Measurements from ENCODE around the gene TLCD1.

Gene TLCD1, protein sequence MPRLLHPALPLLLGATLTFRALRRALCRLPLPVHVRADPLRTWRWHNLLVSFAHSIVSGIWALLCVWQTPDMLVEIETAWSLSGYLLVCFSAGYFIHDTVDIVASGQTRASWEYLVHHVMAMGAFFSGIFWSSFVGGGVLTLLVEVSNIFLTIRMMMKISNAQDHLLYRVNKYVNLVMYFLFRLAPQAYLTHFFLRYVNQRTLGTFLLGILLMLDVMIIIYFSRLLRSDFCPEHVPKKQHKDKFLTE

GRCh38 chr17:28726226-28726626 lies at the start of gene TLCD1:
TLCD1 (minus strand) TSS chr17:28726233; CDS start chr17:28726097, 136 bp downstream.
- peak within 1 kb of the TSS; percentile 64 for H2AFZ ChIP-seq (ENCODE audit: low read depth, low read length)
- no peaks in the 10 kb centered on the region for H3K9me3 ChIP-seq (ENCODE audit: low read length)
- peak within 1 kb of the TSS; percentile 93 for H3K4me3 ChIP-seq (ENCODE audit: low read length)
- peaks cover 32% of the 10 kb centered on the region for H3K36me3 ChIP-seq (ENCODE audit: insufficient read depth, low read length)
- H3K4me1 ChIP-seq (ENCODE audit: insufficient read depth, low read length): peaks cover 53% of the 10 kb centered on the region
- H3K27me3 ChIP-seq (ENCODE audit: insufficient read depth, low read length): no peaks in the 10 kb centered on the region

- H3K4me1 ChIP-seq (ENCODE audit: insufficient read depth, low read length): peaks cover 3% of the 10 kb centered on the region
- no peak overlapping the region for H2AFZ ChIP-seq (ENCODE audit: low read depth, low read length)
- no peaks in the 10 kb centered on the region for H3K27me3 ChIP-seq (ENCODE audit: insufficient read depth, low read length)
- no peaks in the 10 kb centered on the region for H3K9me3 ChIP-seq (ENCODE audit: low read length)
- no peaks in the 10 kb centered on the region for H3K36me3 ChIP-seq (ENCODE audit: insufficient read depth, low read length)
- no peak overlapping the region for H3K4me3 ChIP-seq (ENCODE audit: low read length)
These were observed 48.2 kb upstream of the TLCD1 start for GRCh38 chr17:28774206-28774605.

DNA sequence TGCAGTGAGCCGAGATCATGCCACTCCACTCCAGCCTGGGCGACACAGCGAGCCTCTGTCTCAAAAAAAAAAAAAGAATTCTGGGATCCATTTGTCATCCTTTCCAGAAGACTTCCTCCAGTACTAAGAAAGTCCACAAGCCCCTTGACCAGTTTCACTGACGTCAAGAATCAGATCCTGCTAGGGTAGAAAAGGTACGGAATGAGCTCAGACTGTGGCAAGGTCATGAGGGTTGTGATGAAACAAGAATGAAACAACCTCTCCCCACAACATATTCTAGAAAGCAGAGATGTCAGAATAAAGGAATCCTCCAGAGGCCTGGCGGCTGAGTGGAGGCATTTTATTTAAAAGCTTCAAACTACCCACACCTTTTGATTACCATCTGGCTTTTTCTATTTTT lies 47.7 kb upstream of the TLCD1 start:
- no peak overlapping the region for H2AFZ ChIP-seq (ENCODE audit: low read depth, low read length)
- no peaks in the 10 kb centered on the region for H3K27me3 ChIP-seq (ENCODE audit: insufficient read depth, low read length)
- peaks cover 3% of the 10 kb centered on the region for H3K4me1 ChIP-seq (ENCODE audit: insufficient read depth, low read length)
- H3K4me3 ChIP-seq (ENCODE audit: low read length): no peak overlapping the region
- no peaks in the 10 kb centered on the region for H3K9me3 ChIP-seq (ENCODE audit: low read length)
- no peaks in the 10 kb centered on the region for H3K36me3 ChIP-seq (ENCODE audit: insufficient read depth, low read length)

DNA sequence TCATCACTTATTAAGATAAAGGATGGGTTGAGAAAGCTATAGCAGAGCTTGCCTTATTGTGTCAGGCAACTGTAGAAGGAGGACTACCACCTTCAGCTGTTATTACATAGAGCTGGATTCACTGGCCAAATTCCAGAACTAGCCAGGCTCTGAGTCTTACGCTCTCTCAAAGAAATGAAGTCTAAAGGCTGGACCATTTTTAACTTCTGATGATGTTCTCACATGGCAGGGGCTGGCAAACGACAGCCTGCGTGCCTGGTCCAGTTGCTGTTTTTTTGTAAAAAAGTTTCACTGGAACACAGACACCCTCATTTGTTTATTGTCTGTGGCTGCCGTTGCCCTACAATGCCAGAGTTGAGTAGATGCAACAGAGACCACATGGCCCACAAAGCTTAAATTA lies 39.0 kb upstream of the TLCD1 start:
- no peaks in the 10 kb centered on the region for H3K9me3 ChIP-seq (ENCODE audit: low read length)
- no peak overlapping the region for H3K4me3 ChIP-seq (ENCODE audit: low read length)
- H3K4me1 ChIP-seq (ENCODE audit: insufficient read depth, low read length): peaks cover 10% of the 10 kb centered on the region
- H3K36me3 ChIP-seq (ENCODE audit: insufficient read depth, low read length): peaks cover 25% of the 10 kb centered on the region
- no peaks in the 10 kb centered on the region for H3K27me3 ChIP-seq (ENCODE audit: insufficient read depth, low read length)
- H2AFZ ChIP-seq (ENCODE audit: low read depth, low read length): no peak overlapping the region

- Histone ChIP-seq H3K4me3 (ENCODE audit: low read length) (no peak overlapping the region), H3K36me3 (ENCODE audit: insufficient read depth, low read length) (peaks cover 37% of the 10 kb centered on the region), H3K9me3 (ENCODE audit: low read length) (no peaks in the 10 kb centered on the region), H2AFZ (ENCODE audit: low read depth, low read length) (no peak overlapping the region), H3K4me1 (ENCODE audit: insufficient read depth, low read length) (peaks cover 10% of the 10 kb centered on the region), H3K27me3 (ENCODE audit: insufficient read depth, low read length) (no peaks in the 10 kb centered on the region)
These were observed 37.8 kb upstream of the TLCD1 start for GRCh38 chr17:28763804-28764266.

DNA sequence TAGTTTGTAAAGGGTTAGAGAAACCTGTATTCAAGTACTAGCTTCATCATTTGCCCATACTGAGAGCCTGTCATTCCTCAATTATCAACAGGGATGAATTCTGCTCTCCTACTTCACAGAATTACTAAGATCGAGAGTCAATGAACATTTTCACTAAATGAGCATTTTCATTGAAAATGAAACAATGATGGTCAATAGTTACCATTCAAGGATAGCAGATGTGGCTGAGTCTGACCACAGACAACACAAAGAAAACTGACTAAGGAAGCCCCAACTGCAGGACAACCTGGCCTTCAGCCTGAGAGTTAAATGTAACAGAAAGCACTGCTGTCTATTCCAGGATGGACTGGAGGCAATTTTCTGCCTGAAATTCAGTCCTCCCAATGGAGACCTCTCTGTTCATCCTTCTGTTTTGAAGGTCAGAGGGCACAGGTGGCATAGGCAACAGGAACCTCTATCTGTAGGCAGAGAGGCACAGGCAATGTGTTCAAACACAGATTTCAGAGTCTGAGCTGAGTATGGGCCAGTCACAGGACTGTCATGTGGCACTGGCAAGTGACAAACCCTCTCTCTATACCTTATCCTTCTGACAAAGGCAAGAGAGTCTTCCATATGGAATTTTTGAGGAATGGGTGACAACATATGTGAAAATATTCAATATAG lies 37.2 kb upstream of the TLCD1 start:
- Histone ChIP-seq H3K36me3 (ENCODE audit: insufficient read depth, low read length) (peaks cover 42% of the 10 kb centered on the region), H3K27me3 (ENCODE audit: insufficient read depth, low read length) (no peaks in the 10 kb centered on the region)

DNA sequence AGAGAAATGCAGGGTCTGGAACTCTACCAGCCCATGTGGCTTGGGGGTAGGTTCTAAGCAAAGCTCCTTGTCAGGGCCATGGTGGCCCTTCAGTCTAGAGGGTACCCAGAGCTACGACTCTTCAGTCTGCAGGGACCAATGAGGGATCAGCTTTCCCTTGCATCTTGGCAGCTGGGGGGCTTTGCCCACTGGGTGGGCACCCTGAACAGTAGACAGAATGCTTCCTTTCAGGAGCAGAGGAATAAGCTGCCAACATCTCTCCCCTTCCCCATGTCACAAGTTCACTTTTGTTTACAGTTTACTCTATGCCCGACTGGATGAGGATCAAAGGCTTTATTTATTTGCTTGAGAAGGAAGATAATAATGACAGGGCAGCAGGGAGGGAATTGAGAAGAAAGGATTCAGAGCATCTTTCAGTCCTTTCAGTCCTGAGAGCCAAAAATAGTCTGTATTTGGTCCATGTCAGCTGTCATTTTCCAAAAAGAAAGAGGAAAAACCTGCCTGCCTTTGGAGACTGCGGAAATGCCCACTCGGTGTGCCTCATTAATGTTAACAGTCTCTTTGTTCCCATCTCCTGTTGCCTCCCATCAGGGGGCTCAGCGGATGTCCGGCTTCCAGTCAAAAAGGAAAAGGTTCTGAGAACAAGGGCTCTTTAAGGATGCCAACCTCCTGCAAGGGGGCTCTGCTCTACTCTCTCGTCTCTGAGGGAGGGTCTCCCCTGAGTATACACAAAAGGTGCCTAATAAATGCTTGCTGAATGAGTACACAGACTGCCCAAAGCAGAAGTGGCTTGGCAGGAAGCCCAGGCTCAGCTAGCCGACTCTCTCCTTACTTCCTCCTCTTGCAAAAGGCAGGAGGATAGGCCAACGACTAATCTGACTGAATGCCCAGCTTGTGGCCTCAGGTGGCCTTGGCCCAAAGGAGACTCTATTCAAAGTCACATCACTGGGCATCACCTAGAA lies 34.8 kb upstream of the TLCD1 start:
- Histone ChIP-seq H3K27me3 (ENCODE audit: insufficient read depth, low read length) (no peaks in the 10 kb centered on the region), H3K4me1 (ENCODE audit: insufficient read depth, low read length) (peaks cover 10% of the 10 kb centered on the region), H3K9me3 (ENCODE audit: low read length) (no peaks in the 10 kb centered on the region), H3K4me3 (ENCODE audit: low read length) (no peak overlapping the region), H2AFZ (ENCODE audit: low read depth, low read length) (no peak overlapping the region), H3K36me3 (ENCODE audit: insufficient read depth, low read length) (peaks cover 45% of the 10 kb centered on the region)

More for the DNA sequence above, 37.2 kb upstream of the TLCD1 start:
- Histone ChIP-seq H2AFZ (ENCODE audit: low read depth, low read length) (no peak overlapping the region), H3K4me3 (ENCODE audit: low read length) (no peak overlapping the region), H3K4me1 (ENCODE audit: insufficient read depth, low read length) (peaks cover 10% of the 10 kb centered on the region), H3K9me3 (ENCODE audit: low read length) (no peaks in the 10 kb centered on the region)

DNA sequence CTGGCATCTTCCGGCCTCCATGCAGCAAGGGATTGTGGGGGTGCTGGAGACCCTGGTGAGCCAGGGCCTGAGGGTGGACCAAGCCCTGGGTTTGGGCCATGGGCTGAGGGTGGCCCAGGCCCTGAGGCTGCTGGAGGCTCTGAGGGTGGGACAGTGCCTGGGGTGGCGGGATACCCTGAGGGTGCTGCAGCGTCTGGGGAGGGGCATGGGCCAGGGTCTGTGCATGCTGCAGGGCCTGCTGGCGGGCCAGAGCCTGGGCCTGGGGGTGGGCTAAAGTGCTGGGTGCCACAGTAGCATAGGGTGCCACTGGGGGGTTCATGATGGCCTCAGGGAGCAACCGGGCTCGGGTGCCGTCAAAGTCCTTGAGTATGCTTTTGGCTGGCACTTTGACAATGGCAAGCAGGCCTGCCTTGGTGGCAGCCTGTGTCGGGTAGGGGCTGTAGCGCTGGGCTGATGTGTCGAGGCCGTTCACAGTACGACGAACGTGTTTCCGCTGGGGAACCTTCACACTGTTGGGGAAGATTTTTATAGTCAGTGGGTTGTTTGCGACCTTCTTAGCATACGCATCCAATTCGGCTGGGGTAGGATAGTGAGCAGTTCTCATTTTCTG lies 33.3 kb upstream of the TLCD1 start:
- H3K27me3 ChIP-seq (ENCODE audit: insufficient read depth, low read length): no peaks in the 10 kb centered on the region
- H3K36me3 ChIP-seq (ENCODE audit: insufficient read depth, low read length): peaks cover 34% of the 10 kb centered on the region
- H2AFZ ChIP-seq (ENCODE audit: low read depth, low read length): no peak overlapping the region
- no peak overlapping the region for H3K4me3 ChIP-seq (ENCODE audit: low read length)
- peaks cover 10% of the 10 kb centered on the region for H3K4me1 ChIP-seq (ENCODE audit: insufficient read depth, low read length)
- H3K9me3 ChIP-seq (ENCODE audit: low read length): no peaks in the 10 kb centered on the region

- H3K4me3 ChIP-seq (ENCODE audit: low read length): no peak overlapping the region
- H3K4me1 ChIP-seq (ENCODE audit: insufficient read depth, low read length): peaks cover 10% of the 10 kb centered on the region
- peaks cover 34% of the 10 kb centered on the region for H3K36me3 ChIP-seq (ENCODE audit: insufficient read depth, low read length)
- H3K9me3 ChIP-seq (ENCODE audit: low read length): no peaks in the 10 kb centered on the region
- no peaks in the 10 kb centered on the region for H3K27me3 ChIP-seq (ENCODE audit: insufficient read depth, low read length)
- H2AFZ ChIP-seq (ENCODE audit: low read depth, low read length): no peak overlapping the region
These were observed 32.5 kb upstream of the TLCD1 start for GRCh38 chr17:28758411-28759121.

GRCh38 chr17:28756049-28756804 lies 30.2 kb upstream of the TLCD1 start:
- H3K9me3 ChIP-seq (ENCODE audit: low read length): no peaks in the 10 kb centered on the region
- peaks cover 8% of the 10 kb centered on the region for H3K4me1 ChIP-seq (ENCODE audit: insufficient read depth, low read length)
- peaks cover 43% of the 10 kb centered on the region for H3K36me3 ChIP-seq (ENCODE audit: insufficient read depth, low read length)
- no peak overlapping the region for H2AFZ ChIP-seq (ENCODE audit: low read depth, low read length)
- H3K27me3 ChIP-seq (ENCODE audit: insufficient read depth, low read length): no peaks in the 10 kb centered on the region
- no peak overlapping the region for H3K4me3 ChIP-seq (ENCODE audit: low read length)

GRCh38 chr17:28755486-28755885 lies 29.5 kb upstream of the TLCD1 start:
- H3K36me3 ChIP-seq (ENCODE audit: insufficient read depth, low read length): peaks cover 47% of the 10 kb centered on the region
- peaks cover 2% of the 10 kb centered on the region for H3K4me1 ChIP-seq (ENCODE audit: insufficient read depth, low read length)
- H2AFZ ChIP-seq (ENCODE audit: low read depth, low read length): no peak overlapping the region
- H3K27me3 ChIP-seq (ENCODE audit: insufficient read depth, low read length): no peaks in the 10 kb centered on the region
- H3K9me3 ChIP-seq (ENCODE audit: low read length): no peaks in the 10 kb centered on the region
- H3K4me3 ChIP-seq (ENCODE audit: low read length): no peak overlapping the region

All from neuron (in vitro differentiated cells).